ENCODE results near the gene ASTN2. TPM values are rescaled to one million over a fixed set of nuclear protein-coding genes. Genes with fewer than 3 reads are reported as not detected.

The ASTN2 gene
- total and polyA plus RNA-seq, 12 donors = 1.9 to 11.1 (median 4.0) TPM

GRCh38 chr9:116795821-116796220 lies 619.0 kb downstream of the ASTN2 start:
- DNase-seq = no peak
- H3K9me3 ChIP-seq = no peaks in the 10 kb centered on the region
- no peaks in the 10 kb centered on the region for H3K36me3 ChIP-seq
- no peak for ATAC-seq
- peaks cover 0 to 6% (median 0%) of the 10 kb centered on the region in 7 donors for H3K27me3 ChIP-seq
- H3K4me1 ChIP-seq = no peaks in the 10 kb centered on the region
- H3K27ac ChIP-seq = no peak overlapping the region
- WGBS, 2 donors = 25 to 33% methylated on average over 2 of the region's 2 CpGs
- H3K4me3 ChIP-seq = no peak overlapping the region
- no peak for TF ChIP-seq CTCF (IDR thresholded peaks at IDR 0.05)
- intact Hi-C loops (cut with DNase I) = no loop called here

- DNase-seq (no peak), ATAC-seq (no peak)
- intact Hi-C loops (cut with DNase I) = no loop called here
- Histone ChIP-seq H3K27ac (no peak overlapping the region), H3K36me3 (no peaks in the 10 kb centered on the region), H3K4me1 (no peaks in the 10 kb centered on the region), H3K9me3 (no peaks in the 10 kb centered on the region), H3K4me3 (no peak overlapping the region), H3K27me3 (peaks cover 0 to 4% (median 0%) of the 10 kb centered on the region in 7 donors)
- no peak for TF ChIP-seq CTCF (IDR thresholded peaks at IDR 0.05)
- 66 to 70% methylated on average over 6 of the region's 6 CpGs for WGBS, 2 donors
These were observed 622.6 kb downstream of the ASTN2 start for GRCh38 chr9:116792271-116792670.

GRCh38 chr9:116791326-116791725 lies 623.5 kb downstream of the ASTN2 start:
- 29 to 35% methylated on average over 1 of the region's 1 CpG for WGBS, 2 donors
- no peak overlapping the region for H3K4me3 ChIP-seq
- no peaks in the 10 kb centered on the region for H3K4me1 ChIP-seq
- H3K27me3 ChIP-seq = peaks cover 0 to 12% (median 0%) of the 10 kb centered on the region in 7 donors
- DNase-seq (no peak), ATAC-seq (no peak)
- intact Hi-C loops (cut with DNase I) = no loop called here
- no peak overlapping the region for H3K27ac ChIP-seq
- no peaks in the 10 kb centered on the region for H3K9me3 ChIP-seq
- no peaks in the 10 kb centered on the region for H3K36me3 ChIP-seq
- no peak for TF ChIP-seq CTCF (IDR thresholded peaks at IDR 0.05)

GRCh38 chr9:116789081-116789480 lies 625.8 kb downstream of the ASTN2 start:
- ATAC-seq = no peak
- no peaks in the 10 kb centered on the region for H3K36me3 ChIP-seq
- H3K9me3 ChIP-seq = no peaks in the 10 kb centered on the region
- H3K27ac ChIP-seq = no peak overlapping the region
- no peaks in the 10 kb centered on the region for H3K4me1 ChIP-seq
- TF ChIP-seq CTCF (IDR thresholded peaks at IDR 0.05) = no peak
- 51 to 64% methylated on average over 3 of the region's 3 CpGs for WGBS, 2 donors
- H3K4me3 ChIP-seq = no peak overlapping the region
- no peak for DNase-seq
- intact Hi-C loops (cut with DNase I) = no loop called here
- peaks cover 0 to 12% (median 0%) of the 10 kb centered on the region in 7 donors for H3K27me3 ChIP-seq
